NT2/D1 (cell line): ENCODE results near the gene CATSPER4.

Source experiments
- SUZ12 ChIP-seq: IDR thresholded peaks from 2 replicates; pipeline ENCODE4 v1.6.1; 2011; ENCODE audit not compliant: insufficient read length, insufficient read depth; ENCODE audit errors: extremely low read depth
- YY1 ChIP-seq: IDR thresholded peaks from 2 replicates; pipeline ENCODE4 v1.6.1; 2011; ENCODE audit not compliant: insufficient read length, insufficient read depth
- ZNF274 ChIP-seq: IDR thresholded peaks from 2 replicates; pipeline ENCODE4 v1.6.1; 2011; ENCODE audit warnings: mild to moderate bottlenecking, low read depth, low read length

GRCh38 chr1:26161415-26162219 is 28.8 kb upstream of the CATSPER4 start:
- no peak for TF ChIP-seq ZNF274
- TF ChIP-seq YY1, result no peak
- peak; percentile 36 for TF ChIP-seq SUZ12
